Keratinocyte (primary cell): Measurements from ENCODE around the gene FOS.

Experiments used
- EZH2 ChIP-seq: IDR thresholded peaks from one replicate; pipeline ENCODE4 v1.6.1; 2012; ENCODE audit warnings: inconsistent platforms, mild to moderate bottlenecking, low read length, moderate library complexity
- TF ChIP-seq, protein P1 (sequence below), 3 experiments: IDR thresholded peaks in 1 of 3; conservative IDR thresholded peaks in 1 of 3; optimal IDR thresholded peaks in 1 of 3; 2 replicates in 2 of 3; 3 replicates in 1 of 3; pipeline versions ENCODE3 to v1.5.1; 2011; ENCODE audit warnings: low read length in 3 of 3, mild to moderate bottlenecking in 3 of 3, moderate library complexity in 2 of 3, control low read depth in 1 of 3, inconsistent platforms in 1 of 3; ENCODE audit not compliant: insufficient read depth in 2 of 3; ENCODE audit errors: extremely low read depth in 1 of 3

DNA sequence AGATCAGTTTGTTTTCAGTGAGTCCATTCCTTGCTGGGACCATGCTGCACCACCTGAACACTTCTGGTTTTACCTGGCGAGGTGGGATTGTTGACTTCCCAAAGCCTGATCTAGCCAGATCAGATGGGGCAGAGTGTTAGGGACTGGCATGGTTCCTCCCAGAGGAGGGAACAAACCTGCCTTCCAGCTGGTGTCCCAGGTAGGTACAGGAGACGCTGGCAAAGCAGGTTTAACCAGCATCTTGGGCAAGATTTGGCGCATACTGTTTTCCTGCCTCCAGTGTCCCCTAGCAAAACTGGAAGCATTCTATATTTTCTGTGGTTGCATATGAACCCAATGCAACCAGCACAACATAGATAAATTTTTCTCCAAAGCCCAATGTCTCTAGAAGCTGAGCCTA lies 14.6 kb upstream of the FOS start:
- TF ChIP-seq, protein P1, sequence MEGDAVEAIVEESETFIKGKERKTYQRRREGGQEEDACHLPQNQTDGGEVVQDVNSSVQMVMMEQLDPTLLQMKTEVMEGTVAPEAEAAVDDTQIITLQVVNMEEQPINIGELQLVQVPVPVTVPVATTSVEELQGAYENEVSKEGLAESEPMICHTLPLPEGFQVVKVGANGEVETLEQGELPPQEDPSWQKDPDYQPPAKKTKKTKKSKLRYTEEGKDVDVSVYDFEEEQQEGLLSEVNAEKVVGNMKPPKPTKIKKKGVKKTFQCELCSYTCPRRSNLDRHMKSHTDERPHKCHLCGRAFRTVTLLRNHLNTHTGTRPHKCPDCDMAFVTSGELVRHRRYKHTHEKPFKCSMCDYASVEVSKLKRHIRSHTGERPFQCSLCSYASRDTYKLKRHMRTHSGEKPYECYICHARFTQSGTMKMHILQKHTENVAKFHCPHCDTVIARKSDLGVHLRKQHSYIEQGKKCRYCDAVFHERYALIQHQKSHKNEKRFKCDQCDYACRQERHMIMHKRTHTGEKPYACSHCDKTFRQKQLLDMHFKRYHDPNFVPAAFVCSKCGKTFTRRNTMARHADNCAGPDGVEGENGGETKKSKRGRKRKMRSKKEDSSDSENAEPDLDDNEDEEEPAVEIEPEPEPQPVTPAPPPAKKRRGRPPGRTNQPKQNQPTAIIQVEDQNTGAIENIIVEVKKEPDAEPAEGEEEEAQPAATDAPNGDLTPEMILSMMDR (optimal IDR thresholded peaks at IDR 0.05 in 1 of 3, IDR thresholded peaks at IDR 0.05 in 1 of 3, conservative IDR thresholded peaks at IDR 0.05 in 1 of 3; ENCODE audit: extremely low read depth in 1 of 3, insufficient read depth in 2 of 3, low read length in 3 of 3): no peak
- no peak for TF ChIP-seq EZH2
